Activated naive CD4-positive, alpha-beta T cell treated with anti-CD3 and anti-CD28 coated beads for 36 hours (primary cell): Measurements from ENCODE around the gene PIGK. TPM values are rescaled to one million over a fixed set of nuclear protein-coding genes. Genes with fewer than 3 reads are reported as not detected.
A peak's percentile ranks its signal among the peaks of the same experiment; 100 is the strongest.

Experiments
- CTCF ChIA-PET: fragments of 350-600 bp; sonication (Branson Sonifier 250); formaldehyde crosslinking; loops from one replicate; lab custom pipeline; 2021; ENCODE audit warnings: antibody characterized with exemption; lab: Charles Lee
- DNase-seq: peaks from one replicate; pipeline ENCODE4 v3.0.0-alpha.2; 2020
- H3K27ac Mint-ChIP-seq: one replicate; pipeline ENCODE4 v1.8.0; 2021; ENCODE audit warnings: mild to moderate bottlenecking, mixed read lengths
- H3K27me3 Mint-ChIP-seq: one replicate; pipeline ENCODE4 v1.8.0; 2021; ENCODE audit warnings: low read depth, mixed read lengths
- H3K36me3 Mint-ChIP-seq: one replicate; pipeline ENCODE4 v1.8.0; 2021; ENCODE audit warnings: low read depth, mixed read lengths
- H3K4me1 Mint-ChIP-seq: one replicate; pipeline ENCODE4 v1.8.0; 2021; ENCODE audit warnings: low read depth, mixed read lengths
- H3K4me3 Mint-ChIP-seq: one replicate; pipeline ENCODE4 v1.8.0; 2021; ENCODE audit warnings: mild to moderate bottlenecking, moderate library complexity, mixed read lengths
- H3K9me3 Mint-ChIP-seq: one replicate; pipeline ENCODE4 v1.8.0; 2021; ENCODE audit warnings: mixed read lengths
- intact Hi-C: fragments of 100-400 bp; cut with micrococcal nuclease; formaldehyde crosslinking; loops from one replicate; pipeline ENCODE4 v1.15.1; 2023
- total RNA-seq, 2 experiments: library from RNA; stranded (reverse); gene quantifications; one replicate each; pipeline ENCODE4 v1.2.3, GENCODE V29; 2021

The PIGK gene
- total RNA-seq, 2 experiments from 2014 or later, result 27.3 to 30.8 TPM

DNA sequence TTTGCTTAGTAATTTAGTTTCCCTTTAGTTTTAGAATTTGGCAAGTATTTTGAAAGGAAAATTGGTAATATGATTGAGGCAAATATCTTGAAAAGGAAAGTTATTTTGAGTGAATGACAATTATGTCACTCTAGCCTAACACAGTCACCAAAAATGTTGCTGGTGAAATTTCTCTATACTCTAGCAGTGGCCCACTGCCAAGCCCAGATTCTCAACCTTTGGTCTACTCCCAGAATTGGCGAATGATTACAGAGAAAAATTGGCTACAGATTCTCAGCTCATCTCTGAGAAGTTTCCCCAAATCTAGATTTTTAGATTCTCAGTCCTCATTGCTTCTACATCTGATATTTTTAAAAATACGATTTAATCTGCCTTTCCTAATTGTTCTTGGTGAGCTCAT, 84.9 kb downstream of the PIGK start:
- Mint-ChIP-seq H3K4me3 (no peak overlapping the region), H3K9me3 (no peaks in the 10 kb centered on the region), H3K36me3 (no peaks in the 10 kb centered on the region), H3K27ac (no peak overlapping the region), H3K27me3 (no peaks in the 10 kb centered on the region), H3K4me1 (no peaks in the 10 kb centered on the region)
- CTCF ChIA-PET, result interaction anchor here (0.9 kb wide), 1 partner anchor 980 kb away, joined by 3 read pairs; no protein-coding TSS in a partner anchor
- intact Hi-C loops, result no loop called here
- no peak for DNase-seq

- Mint-ChIP-seq H3K36me3 (no peaks in the 10 kb centered on the region), H3K4me1 (no peaks in the 10 kb centered on the region), H3K27me3 (no peaks in the 10 kb centered on the region), H3K4me3 (no peak overlapping the region), H3K27ac (no peak overlapping the region), H3K9me3 (no peaks in the 10 kb centered on the region)
- intact Hi-C loops, result no loop called here
- no peak for DNase-seq
- CTCF ChIA-PET, result interaction anchor here (0.7 to 0.9 kb wide), 2 partner anchors 148 to 981 kb away, joined by 3 read pairs; no protein-coding TSS in a partner anchor
Observed at GRCh38 chr1:77133731-77134358, 85.4 kb downstream of the PIGK start.

DNA sequence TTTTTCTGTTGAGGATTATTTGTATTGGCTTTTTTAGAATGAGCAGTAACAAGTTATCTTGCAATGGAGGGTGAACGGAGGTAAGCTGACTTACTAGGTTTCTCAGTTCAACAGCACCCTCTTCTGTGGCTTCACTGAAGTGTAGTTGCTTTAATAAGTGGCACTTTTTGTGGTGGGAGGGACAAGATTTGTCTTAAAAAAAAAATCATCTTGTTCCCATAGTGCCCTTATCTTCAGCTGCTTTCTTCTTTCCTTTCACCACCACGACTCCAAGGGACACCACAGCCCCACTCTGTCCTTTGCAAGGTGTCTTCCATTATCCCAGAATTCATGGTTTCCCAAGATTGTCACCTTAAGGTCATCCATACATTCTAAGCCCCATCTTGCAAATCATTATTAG, 92.9 kb downstream of the PIGK start:
- H3K27me3 Mint-ChIP-seq, result no peaks in the 10 kb centered on the region
- H3K36me3 Mint-ChIP-seq, result peaks cover 4% of the 10 kb centered on the region
- intact Hi-C loops, result loop anchor here (1.0 to 5.0 kb wide), 4 partner anchors 224 to 1134 kb away; no protein-coding TSS in a partner anchor
- H3K4me3 Mint-ChIP-seq, result no peak overlapping the region
- no peaks in the 10 kb centered on the region for H3K4me1 Mint-ChIP-seq
- no peak overlapping the region for H3K27ac Mint-ChIP-seq
- no peaks in the 10 kb centered on the region for H3K9me3 Mint-ChIP-seq
- CTCF ChIA-PET, result interaction anchor here (0.6 to 1.0 kb wide), 2 partner anchors 132 to 972 kb away, joined by 3 read pairs; no protein-coding TSS in a partner anchor
- peak; percentile 36 for DNase-seq

DNA sequence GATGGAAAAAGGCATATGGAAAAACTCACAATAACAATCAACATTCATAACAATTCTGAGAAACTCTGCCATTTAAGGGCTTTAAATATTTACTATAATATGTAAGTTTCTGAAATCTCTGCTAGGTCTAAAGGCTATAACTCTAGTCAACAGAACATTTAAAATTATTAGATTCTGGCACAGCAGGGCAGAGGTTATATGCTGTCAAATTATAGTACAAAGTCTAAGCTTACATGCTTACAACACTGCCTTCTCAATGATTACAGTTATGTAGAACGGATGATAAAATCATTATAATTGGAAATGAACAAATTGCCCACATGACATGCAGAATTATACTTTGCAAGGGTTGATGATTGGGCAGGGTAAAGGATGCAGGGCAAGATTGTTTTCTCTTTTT, 97.7 kb downstream of the PIGK start:
- no peaks in the 10 kb centered on the region for H3K27me3 Mint-ChIP-seq
- H3K9me3 Mint-ChIP-seq, result no peaks in the 10 kb centered on the region
- H3K4me3 Mint-ChIP-seq, result no peak overlapping the region
- no peaks in the 10 kb centered on the region for H3K4me1 Mint-ChIP-seq
- H3K36me3 Mint-ChIP-seq, result peaks cover 15% of the 10 kb centered on the region
- no peak overlapping the region for H3K27ac Mint-ChIP-seq
- DNase-seq, result no peak
- intact Hi-C loops, result no loop called here
- CTCF ChIA-PET, result interaction anchor here (1.0 kb wide), 1 partner anchor 262 kb away, joined by 3 read pairs; no protein-coding TSS in a partner anchor

GRCh38 chr1:77120950-77121349, 98.3 kb downstream of the PIGK start:
- intact Hi-C loops, result no loop called here
- no peak for DNase-seq
- no peaks in the 10 kb centered on the region for H3K27me3 Mint-ChIP-seq
- H3K9me3 Mint-ChIP-seq, result no peaks in the 10 kb centered on the region
- CTCF ChIA-PET, result interaction anchor here (1.0 kb wide), 1 partner anchor 262 kb away, joined by 3 read pairs; no protein-coding TSS in a partner anchor
- no peaks in the 10 kb centered on the region for H3K4me1 Mint-ChIP-seq
- H3K36me3 Mint-ChIP-seq, result peaks cover 16% of the 10 kb centered on the region
- no peak overlapping the region for H3K27ac Mint-ChIP-seq
- H3K4me3 Mint-ChIP-seq, result no peak overlapping the region

DNA sequence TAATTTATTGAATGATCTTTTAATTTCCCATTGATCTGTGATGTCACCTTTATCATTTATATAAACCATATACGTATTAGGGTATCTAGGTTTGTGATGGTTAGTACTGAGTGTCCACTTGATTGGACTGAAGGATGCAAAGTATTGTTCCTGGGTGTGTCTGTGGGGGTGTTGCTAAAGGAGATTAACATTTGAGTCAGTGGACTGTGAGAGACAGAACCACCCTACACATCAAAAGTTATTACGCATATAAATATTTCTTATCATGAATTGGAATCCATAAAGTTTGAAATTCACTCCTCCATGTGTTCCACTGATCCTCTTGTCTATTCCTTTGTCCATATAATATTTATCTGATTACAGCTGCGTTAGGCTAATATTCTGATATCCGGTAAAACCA, 100.5 kb downstream of the PIGK start:
- CTCF ChIA-PET, result interaction anchor here (0.7 kb wide), 1 partner anchor 396 kb away, joined by 4 read pairs; no protein-coding TSS in a partner anchor
- H3K36me3 Mint-ChIP-seq, result peaks cover 17% of the 10 kb centered on the region
- intact Hi-C loops, result no loop called here
- H3K27ac Mint-ChIP-seq, result no peak overlapping the region
- DNase-seq, result no peak
- no peaks in the 10 kb centered on the region for H3K9me3 Mint-ChIP-seq
- H3K27me3 Mint-ChIP-seq, result no peaks in the 10 kb centered on the region
- H3K4me3 Mint-ChIP-seq, result no peak overlapping the region
- H3K4me1 Mint-ChIP-seq, result no peaks in the 10 kb centered on the region

GRCh38 chr1:77104672-77105071, 114.6 kb downstream of the PIGK start:
- CTCF ChIA-PET, result no interaction called here
- Mint-ChIP-seq H3K27ac (no peak overlapping the region), H3K9me3 (no peaks in the 10 kb centered on the region), H3K36me3 (peaks cover 14% of the 10 kb centered on the region), H3K4me1 (no peaks in the 10 kb centered on the region), H3K27me3 (no peaks in the 10 kb centered on the region), H3K4me3 (no peak overlapping the region)
- intact Hi-C loops, result no loop called here
- no peak for DNase-seq

DNA sequence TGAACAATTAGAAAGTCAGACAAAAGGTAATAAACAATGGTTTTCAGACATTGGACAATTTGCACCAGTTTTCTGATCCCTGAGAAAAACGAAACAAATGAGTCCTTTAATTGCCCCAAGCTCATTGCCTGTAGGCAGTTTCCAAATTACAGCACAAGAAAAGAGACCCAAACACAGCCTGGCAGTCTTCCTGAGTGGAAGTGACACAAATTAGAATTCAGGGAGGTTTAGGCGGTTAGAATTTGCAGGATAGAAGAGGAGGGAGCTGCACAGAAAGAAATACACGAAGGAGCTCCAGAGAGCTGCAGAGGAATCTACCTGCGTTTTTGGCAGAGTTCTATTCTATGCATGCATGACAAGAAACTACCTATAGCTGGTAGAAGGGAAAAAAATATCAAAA, 115.7 kb downstream of the PIGK start:
- H3K27ac Mint-ChIP-seq, result no peak overlapping the region
- CTCF ChIA-PET, result no interaction called here
- no peaks in the 10 kb centered on the region for H3K9me3 Mint-ChIP-seq
- no peaks in the 10 kb centered on the region for H3K4me1 Mint-ChIP-seq
- peaks cover 12% of the 10 kb centered on the region for H3K36me3 Mint-ChIP-seq
- no peaks in the 10 kb centered on the region for H3K27me3 Mint-ChIP-seq
- intact Hi-C loops, result no loop called here
- no peak for DNase-seq
- no peak overlapping the region for H3K4me3 Mint-ChIP-seq

- no peak for DNase-seq
- Mint-ChIP-seq H3K27me3 (no peaks in the 10 kb centered on the region), H3K4me1 (no peaks in the 10 kb centered on the region), H3K9me3 (peaks cover 6% of the 10 kb centered on the region), H3K36me3 (peaks cover 18% of the 10 kb centered on the region), H3K27ac (no peak overlapping the region), H3K4me3 (no peak overlapping the region)
- intact Hi-C loops, result no loop called here
- CTCF ChIA-PET, result no interaction called here
Observed at GRCh38 chr1:77100875-77101274, 118.4 kb downstream of the PIGK start.

DNA sequence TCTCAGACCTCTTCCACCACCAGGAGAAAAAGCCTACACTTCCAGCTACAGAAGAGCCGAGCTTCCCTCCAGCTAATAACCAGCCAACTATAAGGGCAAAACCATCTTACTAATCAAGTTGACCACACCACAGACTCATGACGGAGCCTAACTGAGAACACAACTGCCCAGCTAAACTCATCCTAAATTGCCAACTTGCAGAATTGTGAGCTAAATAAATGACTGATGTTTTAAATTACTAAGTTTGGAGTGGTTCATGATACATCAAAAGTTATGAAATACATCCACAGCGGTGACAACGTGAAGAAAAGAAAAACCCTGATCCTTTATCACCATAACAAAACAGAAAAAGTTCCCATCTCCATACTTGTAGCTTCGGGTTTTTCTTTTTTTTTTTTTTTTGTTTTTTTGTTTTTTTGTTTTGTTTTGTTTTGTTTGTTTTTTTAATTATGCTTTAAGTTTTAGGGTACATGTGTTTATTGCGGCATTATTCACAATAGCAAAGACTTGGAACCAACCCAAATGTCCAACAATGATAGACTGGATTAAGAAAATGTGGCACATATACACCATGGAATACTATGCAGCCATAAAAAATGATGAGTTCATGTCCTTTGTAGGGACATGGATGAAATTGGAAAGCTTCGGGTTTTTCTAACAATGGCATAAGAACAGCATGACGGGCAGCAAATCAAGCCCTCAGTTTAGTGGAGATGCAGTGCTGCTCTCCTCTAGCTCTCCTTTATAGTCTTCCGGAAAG, 122.6 kb downstream of the PIGK start:
- Mint-ChIP-seq H3K4me3 (no peak overlapping the region), H3K27ac (no peak overlapping the region), H3K36me3 (peaks cover 14% of the 10 kb centered on the region), H3K27me3 (no peaks in the 10 kb centered on the region), H3K4me1 (no peaks in the 10 kb centered on the region), H3K9me3 (peaks cover 6% of the 10 kb centered on the region)
- intact Hi-C loops, result no loop called here
- DNase-seq, result no peak
- CTCF ChIA-PET, result no interaction called here

GRCh38 chr1:77095236-77095635, 124.0 kb downstream of the PIGK start:
- no peak for DNase-seq
- CTCF ChIA-PET, result no interaction called here
- no peak overlapping the region for H3K27ac Mint-ChIP-seq
- peaks cover 6% of the 10 kb centered on the region for H3K9me3 Mint-ChIP-seq
- H3K4me1 Mint-ChIP-seq, result no peaks in the 10 kb centered on the region
- no peak overlapping the region for H3K4me3 Mint-ChIP-seq
- no peaks in the 10 kb centered on the region for H3K27me3 Mint-ChIP-seq
- intact Hi-C loops, result no loop called here
- H3K36me3 Mint-ChIP-seq, result peaks cover 18% of the 10 kb centered on the region

DNA sequence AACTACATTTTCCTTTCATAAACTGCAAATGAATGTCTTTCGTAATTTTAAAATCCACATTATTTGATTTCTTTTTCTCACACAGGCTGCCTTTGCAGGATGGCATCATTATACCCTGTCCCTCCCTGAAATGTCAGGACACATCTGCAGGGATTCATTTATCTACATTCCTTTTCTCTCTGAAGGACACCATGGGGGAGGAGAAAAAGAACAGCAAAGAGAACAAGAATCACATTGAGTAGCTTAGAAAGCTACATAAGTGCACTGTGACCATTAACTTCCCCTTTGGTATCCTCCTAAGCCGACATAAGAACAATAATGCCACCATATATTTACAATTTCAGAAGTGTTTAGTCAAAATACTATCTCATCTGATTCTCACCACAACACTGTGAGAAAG, 129.5 kb downstream of the PIGK start:
- Mint-ChIP-seq H3K4me3 (no peak overlapping the region), H3K9me3 (no peaks in the 10 kb centered on the region), H3K36me3 (peaks cover 4% of the 10 kb centered on the region), H3K27me3 (no peaks in the 10 kb centered on the region), H3K4me1 (no peaks in the 10 kb centered on the region), H3K27ac (no peak overlapping the region)
- intact Hi-C loops, result no loop called here
- no peak for DNase-seq
- CTCF ChIA-PET, result no interaction called here
